B cell (primary cell): ENCODE results near the gene PCGF3. TPM values are rescaled to one million over a fixed set of nuclear protein-coding genes. Genes with fewer than 3 reads are reported as not detected.
A peak's percentile ranks its signal among the peaks of the same experiment; 100 is the strongest.

Source experiments
- ATAC-seq: fragments of 200-7000 bp; cut with Tn5 transposase; one replicate; pipeline ENCODE4 v1.10.0; 2021; ENCODE audit warnings: low read depth, mild to moderate bottlenecking, moderate number of reproducible peaks, moderate library complexity
- CTCF ChIA-PET: fragments of 350-600 bp; sonication (Branson Sonifier 250); formaldehyde crosslinking; loops from one replicate; lab custom pipeline; 2021; ENCODE audit warnings: antibody characterized with exemption, inconsistent platforms; lab: Charles Lee
- POLR2A ChIA-PET: fragments of 350-600 bp; sonication (Branson Sonifier 250); formaldehyde crosslinking; loops from one replicate; lab custom pipeline; 2021; ENCODE audit warnings: antibody characterized with exemption; lab: Charles Lee
- DNase-seq: peaks from one replicate; pipeline ENCODE4 v3.0.0; 2013
- H2AFZ ChIP-seq: 2 replicates; pipeline ENCODE4 v1.6.1; 2012; ENCODE audit warnings: mild to moderate bottlenecking, low read depth, low read length; ENCODE audit not compliant: insufficient read depth, poor library complexity, severe bottlenecking
- H3K27ac ChIP-seq, 2 donors: 1 replicate in 1 of 2; 2 replicates in 1 of 2; pipeline ENCODE4 v1.5.1; 2012 to 2013; ENCODE audit warnings: low read length in 2 of 2, mild to moderate bottlenecking in 2 of 2, moderate library complexity in 1 of 2
- H3K27me3 ChIP-seq, 4 experiments: fragments of 200-600 bp in 1 of 4; sonication (generic) in 1 of 4; replicated peaks in 1 of 4; 1 replicate in 2 of 4; 2 replicates in 2 of 4; pipeline versions ENCODE4 v1.6.1 to v1.7.0; 2013 to 2016; ENCODE audit warnings: low read length in 3 of 4, mild to moderate bottlenecking in 2 of 4, mixed read lengths in 1 of 4, moderate library complexity in 1 of 4; ENCODE audit not compliant: insufficient read depth in 4 of 4, control insufficient read depth in 3 of 4; ENCODE audit errors: control extremely low read depth in 1 of 4
- H3K36me3 ChIP-seq, 2 experiments: replicated peaks in 1 of 2; 1 replicate in 1 of 2; 2 replicates in 1 of 2; pipeline versions ENCODE4 v1.6.1 to v1.7.1; 2013; ENCODE audit warnings: low read length in 1 of 2; ENCODE audit not compliant: insufficient read depth in 2 of 2, control insufficient read depth in 1 of 2; ENCODE audit errors: control extremely low read depth in 1 of 2, extremely low read depth in 1 of 2
- H3K4me1 ChIP-seq, 2 donors: fragments of 200-600 bp in 1 of 2; sonication (generic) in 1 of 2; 1 replicate in 1 of 2; 2 replicates in 1 of 2; pipeline versions ENCODE4 v1.5.1 to v1.6.1; 2013 to 2017; ENCODE audit warnings: low read length in 2 of 2; ENCODE audit not compliant: control insufficient read depth in 2 of 2, insufficient read depth in 2 of 2
- H3K4me2 ChIP-seq: replicated peaks from 2 replicates; pipeline ENCODE3; 2012; ENCODE audit warnings: mild to moderate bottlenecking, low read depth, low read length; ENCODE audit not compliant: poor library complexity, severe bottlenecking
- H3K4me3 ChIP-seq, 5 experiments: fragments of 200-600 bp in 1 of 5; sonication (generic) in 1 of 5; 1 replicate in 3 of 5; 2 replicates in 2 of 5; pipeline versions ENCODE4 v1.5.1 to v1.7.0; 2011 to 2016; ENCODE audit warnings: low read length in 4 of 5, mild to moderate bottlenecking in 4 of 5, low read depth in 2 of 5, control low read depth in 1 of 5, moderate library complexity in 1 of 5; ENCODE audit not compliant: insufficient read depth in 1 of 5; ENCODE audit errors: control extremely low read depth in 1 of 5, extremely low read depth in 1 of 5
- H3K79me2 ChIP-seq: fragments of 200-600 bp; sonication (generic); one replicate; pipeline ENCODE4 v1.6.0; 2016; ENCODE audit warnings: low read length; ENCODE audit not compliant: control insufficient read depth, insufficient read depth
- H3K9ac ChIP-seq: fragments of 200-600 bp; sonication (generic); 2 replicates; pipeline ENCODE4 v1.6.1; 2017; ENCODE audit warnings: mild to moderate bottlenecking, low read length, moderate library complexity
- H3K9me3 ChIP-seq, 3 donors: one replicate each; pipeline versions ENCODE4 v1.6.1 to v1.7.1; 2013; ENCODE audit warnings: low read length in 2 of 3; ENCODE audit not compliant: control insufficient read depth in 2 of 3, insufficient read depth in 1 of 3; ENCODE audit errors: control extremely low read depth in 1 of 3
- H4K20me1 ChIP-seq: 2 replicates; pipeline ENCODE4 v1.6.0; 2012; ENCODE audit warnings: mild to moderate bottlenecking, low read length; ENCODE audit not compliant: insufficient read depth, control insufficient read depth, poor library complexity, severe bottlenecking
- H3K27ac Mint-ChIP-seq: one replicate; pipeline ENCODE4 v1.8.0; 2021; ENCODE audit warnings: mixed read lengths
- H3K27me3 Mint-ChIP-seq: one replicate; pipeline ENCODE4 v1.8.0; 2021; ENCODE audit warnings: mixed read lengths
- H3K4me1 Mint-ChIP-seq: one replicate; pipeline ENCODE4 v1.8.0; 2021; ENCODE audit warnings: mixed read lengths
- H3K4me3 Mint-ChIP-seq: one replicate; pipeline ENCODE4 v1.8.0; 2021; ENCODE audit warnings: mixed read lengths
- H3K9me3 Mint-ChIP-seq: one replicate; pipeline ENCODE4 v1.8.0; 2022; ENCODE audit warnings: mixed read lengths; ENCODE audit not compliant: insufficient read depth
- EZH2 ChIP-seq: IDR thresholded peaks from 2 replicates; pipeline ENCODE4 v1.6.1; 2012; ENCODE audit warnings: borderline replicate concordance, low read depth, mild to moderate bottlenecking, moderate library complexity, low read length; ENCODE audit not compliant: insufficient read depth, poor library complexity, severe bottlenecking
- WGBS: methylation state at CpG from one replicate; pipeline ENCODE4 v1.1.5; 2013; ENCODE audit warnings: missing lambda C conversion rate; ENCODE audit not compliant: insufficient coverage; 5-methylcytosine and 5-hydroxymethylcytosine counted together
- intact Hi-C: fragments of 100-400 bp; cut with micrococcal nuclease; formaldehyde crosslinking; loops from one replicate; pipeline ENCODE4 v1.10.0; 2022
- polyA plus RNA-seq: library from polyadenylated mRNA; depleted of rRNA; stranded (reverse); fragments of >200 nt; gene quantifications from 2 replicates; pipeline ENCODE4 v1.2.3, GENCODE V29; 2012
- total RNA-seq, 2 donors: library from RNA; stranded (reverse); fragments of 120-200 nt in 1 of 2; gene quantifications; 1 replicate in 1 of 2; 2 replicates in 1 of 2; pipeline versions ENCODE4 v1.2.3 to v1.2.4, GENCODE V29; 2013 to 2022
- TF ChIP-seq, protein P1 (sequence below): fragments of 200-600 bp; IDR thresholded peaks from one replicate; pipeline ENCODE4 v1.8.0; 2022; ENCODE audit warnings: antibody characterized with exemption, mild to moderate bottlenecking

PCGF3 gene
- total and polyA plus RNA-seq, 2 donors (not counting 1 experiment from before 2014, with no cell fraction given): 65.7 to 90.3 TPM

- no peaks in the 10 kb centered on the region for H4K20me1 ChIP-seq
- H3K27ac ChIP-seq: no peak overlapping the region
- intact Hi-C loops: loop anchor here (10.0 kb wide), 1 partner anchor 234 kb away; the partner anchor contains the start of genes GAK and TMEM175
- H3K4me2 ChIP-seq: no peak overlapping the region
- CTCF ChIA-PET: interaction anchor here (3.1 kb wide), 1 partner anchor 17 kb away, joined by 13 read pairs; no protein-coding TSS in a partner anchor
- Mint-ChIP-seq H3K9me3 (no peaks in the 10 kb centered on the region), H3K4me3 (peak overlapping the region; percentile 27), H3K4me1 (peaks cover 25% of the 10 kb centered on the region), H3K27me3 (no peaks in the 10 kb centered on the region), H3K27ac (peak overlapping the region; percentile 80)
- peaks cover 21 to 28% of the 10 kb centered on the region in 2 donors for H3K4me1 ChIP-seq
- H2AFZ ChIP-seq: no peak overlapping the region
- no peaks in the 10 kb centered on the region for H3K36me3 ChIP-seq
- no peaks in the 10 kb centered on the region for H3K9me3 ChIP-seq
- H3K4me3 ChIP-seq: no peak overlapping the region
- 99% methylated on average over 15 of the region's 16 CpGs for WGBS
- DNase-seq: no peak
- POLR2A ChIA-PET: no interaction called here
- no peak overlapping the region for H3K9ac ChIP-seq
- no peak for ATAC-seq
- TF ChIP-seq EZH2: no peak
- TF ChIP-seq, protein P1, sequence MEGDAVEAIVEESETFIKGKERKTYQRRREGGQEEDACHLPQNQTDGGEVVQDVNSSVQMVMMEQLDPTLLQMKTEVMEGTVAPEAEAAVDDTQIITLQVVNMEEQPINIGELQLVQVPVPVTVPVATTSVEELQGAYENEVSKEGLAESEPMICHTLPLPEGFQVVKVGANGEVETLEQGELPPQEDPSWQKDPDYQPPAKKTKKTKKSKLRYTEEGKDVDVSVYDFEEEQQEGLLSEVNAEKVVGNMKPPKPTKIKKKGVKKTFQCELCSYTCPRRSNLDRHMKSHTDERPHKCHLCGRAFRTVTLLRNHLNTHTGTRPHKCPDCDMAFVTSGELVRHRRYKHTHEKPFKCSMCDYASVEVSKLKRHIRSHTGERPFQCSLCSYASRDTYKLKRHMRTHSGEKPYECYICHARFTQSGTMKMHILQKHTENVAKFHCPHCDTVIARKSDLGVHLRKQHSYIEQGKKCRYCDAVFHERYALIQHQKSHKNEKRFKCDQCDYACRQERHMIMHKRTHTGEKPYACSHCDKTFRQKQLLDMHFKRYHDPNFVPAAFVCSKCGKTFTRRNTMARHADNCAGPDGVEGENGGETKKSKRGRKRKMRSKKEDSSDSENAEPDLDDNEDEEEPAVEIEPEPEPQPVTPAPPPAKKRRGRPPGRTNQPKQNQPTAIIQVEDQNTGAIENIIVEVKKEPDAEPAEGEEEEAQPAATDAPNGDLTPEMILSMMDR: no peak
- H3K27me3 ChIP-seq: no peaks in the 10 kb centered on the region
- peaks cover 9% of the 10 kb centered on the region for H3K79me2 ChIP-seq
These were observed 4.9 kb upstream of the PCGF3 start for GRCh38 chr4:700587-701264.

- 94% methylated on average over 5 of the region's 7 CpGs for WGBS
- Histone ChIP-seq H2AFZ (no peak overlapping the region), H3K4me2 (no peak overlapping the region), H3K79me2 (peaks cover 27% of the 10 kb centered on the region), H4K20me1 (peaks cover 8% of the 10 kb centered on the region), H3K36me3 (no peaks in the 10 kb centered on the region), H3K27ac (no peak overlapping the region), H3K27me3 (no peaks in the 10 kb centered on the region), H3K4me1 (peaks cover 29 to 42% of the 10 kb centered on the region in 2 donors), H3K9ac (no peak overlapping the region), H3K4me3 (no peak overlapping the region), H3K9me3 (no peaks in the 10 kb centered on the region)
- intact Hi-C loops: loop anchor here (10.0 kb wide), 1 partner anchor 232 kb away; the partner anchor contains the start of genes GAK and TMEM175
- Mint-ChIP-seq H3K4me1 (peaks cover 27% of the 10 kb centered on the region), H3K27me3 (no peaks in the 10 kb centered on the region), H3K27ac (peak overlapping the region; percentile 6), H3K9me3 (no peaks in the 10 kb centered on the region), H3K4me3 (no peak overlapping the region)
- POLR2A ChIA-PET: interaction anchor here (0.7 kb wide), 1 partner anchor 878 kb away, joined by 9 read pairs; no protein-coding TSS in a partner anchor
- DNase-seq (no peak), ATAC-seq (no peak)
- TF ChIP-seq, protein P1: no peak
- TF ChIP-seq EZH2: no peak
- CTCF ChIA-PET: no interaction called here
These were observed 3.0 kb upstream of the PCGF3 start for GRCh38 chr4:702618-703048.
